GM12878 (cell line): ENCODE results near the gene PCDHB11. TPM values are rescaled to one million over a fixed set of nuclear protein-coding genes. Genes with fewer than 3 reads are reported as not detected.

Experiments used
- ATAC-seq: fragments of 200-7000 bp; cut with Tn5 transposase; 3 replicates; pipeline ENCODE4 v1.9.1; 2020; ENCODE audit warnings: mild to moderate bottlenecking, moderate library complexity
- BruUV-seq: library from RNA; stranded (reverse); fragments of 400-500 nt; replicated peaks from 2 replicates; lab custom pipeline; 2021; lab: Mats Ljungman, UMichigan
- CTCF ChIA-PET: fragments of 300-600 bp; sonication (Branson Sonifier 250); formaldehyde crosslinking; extraction: SDS; loops from one replicate; lab custom pipeline; 2021; ENCODE audit warnings: inconsistent platforms; lab: Yijun Ruan, JAX
- POLR2A ChIA-PET: fragments of 350-600 bp; formaldehyde crosslinking; extraction: SDS; loops from one replicate; lab custom pipeline; 2021; ENCODE audit warnings: inconsistent platforms; lab: Charles Lee
- RAD21 ChIA-PET: fragments of 300-600 bp; sonication (Branson Sonifier 250); formaldehyde crosslinking; loops from one replicate; lab custom pipeline; 2023; ENCODE audit warnings: antibody characterized with exemption; ENCODE audit not compliant: unreplicated experiment; lab: Charles Lee
- SMC1A ChIA-PET: fragments of 300-600 bp; sonication (Branson Sonifier 250); formaldehyde crosslinking; loops from one replicate; lab custom pipeline; 2023; ENCODE audit not compliant: unreplicated experiment, uncharacterized antibody; lab: Charles Lee
- DNase-seq: peaks from one replicate; pipeline ENCODE4 v3.0.0-alpha.2; 2011; ENCODE audit warnings: low read depth, low spot score
- FAIRE-seq: peaks from 3 replicates; lab custom pipeline; 2011; peaks lifted over from hg19 to GRCh38; lab: Jason Lieb, UNC
- H2AFZ ChIP-seq: 2 replicates; pipeline ENCODE4 v1.6.0; 2011; ENCODE audit warnings: low read depth, low read length, control low read depth; ENCODE audit not compliant: control insufficient read depth
- H3K27ac ChIP-seq: 2 replicates; pipeline ENCODE4 v1.5.1; 2011; ENCODE audit warnings: control low read depth; ENCODE audit not compliant: control insufficient read depth, insufficient read depth
- H3K27me3 ChIP-seq, 2 experiments: replicated peaks in 1 of 2; 2 replicates each; pipeline versions ENCODE4 v1.6.0 to v1.6.1; 2011; ENCODE audit warnings: low read length in 1 of 2; ENCODE audit not compliant: control insufficient read depth in 2 of 2, insufficient read depth in 2 of 2
- H3K36me3 ChIP-seq, 2 experiments: 2 replicates each; pipeline ENCODE4 v1.5.1; 2011; ENCODE audit warnings: low read length in 1 of 2; ENCODE audit not compliant: control insufficient read depth in 2 of 2, insufficient read depth in 2 of 2
- H3K4me1 ChIP-seq: 2 replicates; pipeline ENCODE4 v1.6.1; 2011; ENCODE audit warnings: mild to moderate bottlenecking, low read length, moderate library complexity, mixed read lengths; ENCODE audit not compliant: control insufficient read depth, insufficient read depth
- H3K4me2 ChIP-seq: 2 replicates; pipeline ENCODE4 v1.6.0; 2011; ENCODE audit warnings: control low read depth; ENCODE audit not compliant: control insufficient read depth, insufficient read depth
- H3K4me3 ChIP-seq: fragments of 200-600 bp; sonication (generic); 2 replicates; pipeline ENCODE4 v1.5.1; 2016
- H3K79me2 ChIP-seq: 2 replicates; pipeline ENCODE4 v1.6.0; 2011; ENCODE audit warnings: low read length; ENCODE audit not compliant: control insufficient read depth, insufficient read depth
- H3K9ac ChIP-seq: 2 replicates; pipeline ENCODE4 v1.8.0; 2011; ENCODE audit warnings: low read length, control low read depth, mixed read lengths; ENCODE audit not compliant: control insufficient read depth, insufficient read depth
- H3K9me3 ChIP-seq: replicated peaks from 3 replicates; pipeline ENCODE4 v1.5.1; 2011; ENCODE audit warnings: mild to moderate bottlenecking, low read length; ENCODE audit not compliant: control insufficient read depth, insufficient read depth
- H4K20me1 ChIP-seq: 2 replicates; pipeline ENCODE4 v1.6.0; 2011; ENCODE audit not compliant: control insufficient read depth, insufficient read depth
- CREM ChIP-seq: IDR thresholded peaks from 2 replicates; pipeline ENCODE4 v1.6.1; 2014; ENCODE audit warnings: antibody characterized with exemption, low read depth
- EED ChIP-seq: sonication (generic); IDR thresholded peaks from 2 replicates; pipeline ENCODE4 v1.6.1; 2016; ENCODE audit warnings: antibody characterized with exemption, low read depth
- GABPA ChIP-seq: IDR thresholded peaks from 2 replicates; pipeline ENCODE4 v1.6.1; 2014; ENCODE audit warnings: antibody characterized with exemption, low read depth, mild to moderate bottlenecking, inconsistent platforms
- GATAD2B ChIP-seq: fragments of 450-650 bp; conservative IDR thresholded peaks from 2 replicates; pipeline ENCODE4 v1.6.1; 2017; ENCODE audit warnings: low read depth, mild to moderate bottlenecking, moderate library complexity
- MEF2A ChIP-seq: IDR thresholded peaks from 2 replicates; pipeline ENCODE4 v1.6.1; 2011; ENCODE audit warnings: low read depth, mild to moderate bottlenecking, low read length, moderate library complexity; ENCODE audit not compliant: insufficient read depth
- NR2F1 ChIP-seq: fragments of 450-650 bp; conservative IDR thresholded peaks from 2 replicates; pipeline ENCODE4 v1.6.1; 2017; ENCODE audit warnings: mild to moderate bottlenecking
- POLR2AphosphoS2 ChIP-seq: IDR thresholded peaks from 2 replicates; pipeline ENCODE4 v1.6.1; 2011; ENCODE audit warnings: low read depth, mild to moderate bottlenecking, low read length, improper control_type of control experiment, moderate library complexity
- PRDM15 ChIP-seq: fragments of 450-650 bp; formaldehyde crosslinking; IDR thresholded peaks from 2 replicates; pipeline ENCODE4 v1.4.0; 2020; ENCODE audit warnings: mild to moderate bottlenecking, moderate library complexity
- RBBP5 ChIP-seq: fragments of 200-600 bp; sonication (generic); conservative IDR thresholded peaks from 2 replicates; pipeline ENCODE4 v1.6.1; 2016
- SUZ12 ChIP-seq: fragments of 200-600 bp; sonication (generic); IDR thresholded peaks from one replicate; pipeline ENCODE4 v1.6.1; 2018; ENCODE audit warnings: antibody characterized with exemption, mild to moderate bottlenecking; ENCODE audit not compliant: unreplicated experiment
- TAF1 ChIP-seq: IDR thresholded peaks from 2 replicates; pipeline ENCODE4 v1.6.1; 2011; ENCODE audit warnings: mild to moderate bottlenecking, low read depth, low read length, borderline replicate concordance
- TCF12 ChIP-seq: IDR thresholded peaks from 2 replicates; pipeline ENCODE4 v1.6.1; 2011; ENCODE audit warnings: low read depth, mild to moderate bottlenecking, low read length
- ZNF622 ChIP-seq: fragments of 450-650 bp; IDR thresholded peaks from 2 replicates; pipeline ENCODE4 v1.6.1; 2017; ENCODE audit warnings: mild to moderate bottlenecking, inconsistent platforms
- ZZZ3 ChIP-seq: IDR thresholded peaks from 2 replicates; pipeline ENCODE4 v1.6.1; 2011; ENCODE audit warnings: low read depth; ENCODE audit not compliant: control insufficient read depth, insufficient read length
- WGBS: methylation state at CpG from one replicate; pipeline ENCODE4 v1.1.6; 2016; ENCODE audit warnings: low lambda C conversion rate; ENCODE audit not compliant: insufficient replicate concordance, insufficient coverage; ENCODE audit errors: missing lambda C conversion rate; 5-methylcytosine and 5-hydroxymethylcytosine counted together
- in situ Hi-C: fragments of 300-500 bp; cut with MboI; formaldehyde crosslinking; loops from 9 replicates; pipeline ENCODE4 v1.14.3; 2018; ENCODE audit warnings: mixed read lengths
- intact Hi-C: fragments of 100-400 bp; cut with micrococcal nuclease; formaldehyde crosslinking; loops from one replicate; pipeline ENCODE4 v1.14.2; 2022; ENCODE audit not compliant: unreplicated experiment
- polyA plus RNA-seq, 11 experiments: library from polyadenylated mRNA; depleted of rRNA in 4 of 11; unstranded in 6 of 11; stranded (reverse) in 5 of 11; fragments of >200 nt; fragmentation: Nextera tagmentation in 4 of 11; fragmentation: Illumina TruSeq in 1 of 11; extraction: Ambion mirVana in 4 of 11; extraction: Trizol in 1 of 11; gene quantifications; 1 replicate in 1 of 11; 2 replicates in 10 of 11; pipeline versions ENCODE4 v1.2.1 to v1.2.3, GENCODE V29; 2011 to 2016; ENCODE audit warnings: inconsistent platforms in 2 of 11, missing spikeins in 2 of 11, low read depth in 1 of 11
- total RNA-seq, 4 experiments: library from RNA; depleted of rRNA in 3 of 4; stranded (reverse); fragments of >200 nt in 3 of 4; fragmentation: Illumina TruSeq in 1 of 4; extraction: Trizol in 1 of 4; gene quantifications; 2 replicates each; pipeline versions ENCODE4 v1.2.1 to v1.2.3, GENCODE V29; 2013 to 2021
- TF ChIP-seq, protein P1 (sequence below): fragments of 450-650 bp; IDR thresholded peaks from 2 replicates; pipeline ENCODE4 v1.6.1; 2017; ENCODE audit warnings: mild to moderate bottlenecking
- TF ChIP-seq, protein P2 (sequence below): fragments of 150-350 bp; IDR thresholded peaks from 2 replicates; pipeline ENCODE4 v1.6.1; 2016; ENCODE audit warnings: low read depth, low read length

Gene PCDHB11
- total and polyA plus RNA-seq, 10 of the 15 experiments (the other 5 are each of a cell fraction or from before 2014, with no cell fraction given) = not detected

DNA sequence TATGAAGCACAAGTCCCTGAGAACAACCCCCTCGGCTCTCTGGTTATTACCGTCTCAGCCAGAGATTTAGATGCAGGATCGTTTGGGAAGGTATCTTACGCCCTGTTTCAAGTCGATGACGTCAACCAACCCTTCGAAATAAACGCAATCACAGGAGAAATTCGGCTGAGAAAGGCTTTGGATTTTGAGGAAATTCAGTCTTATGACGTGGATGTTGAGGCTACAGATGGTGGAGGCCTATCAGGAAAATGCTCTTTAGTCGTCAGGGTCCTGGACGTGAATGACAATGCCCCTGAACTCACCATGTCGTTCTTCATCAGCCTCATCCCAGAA is 48.5 kb upstream of the PCDHB11 start:
- intact Hi-C loops = no loop called here
- BruUV-seq = no TSS peak
- no peak for FAIRE-seq
- TF ChIP-seq TCF12 (no peak), NR2F1 (no peak), MEF2A (no peak), PRDM15 (CRISPR knock-in tag) (no peak), POLR2AphosphoS2 (no peak), ZNF622 (no peak), TAF1 (no peak), GATAD2B (no peak), ZZZ3 (no peak), SUZ12 (no peak), RBBP5 (no peak), CREM (no peak), EED (no peak), GABPA (no peak)
- TF ChIP-seq, protein P1, sequence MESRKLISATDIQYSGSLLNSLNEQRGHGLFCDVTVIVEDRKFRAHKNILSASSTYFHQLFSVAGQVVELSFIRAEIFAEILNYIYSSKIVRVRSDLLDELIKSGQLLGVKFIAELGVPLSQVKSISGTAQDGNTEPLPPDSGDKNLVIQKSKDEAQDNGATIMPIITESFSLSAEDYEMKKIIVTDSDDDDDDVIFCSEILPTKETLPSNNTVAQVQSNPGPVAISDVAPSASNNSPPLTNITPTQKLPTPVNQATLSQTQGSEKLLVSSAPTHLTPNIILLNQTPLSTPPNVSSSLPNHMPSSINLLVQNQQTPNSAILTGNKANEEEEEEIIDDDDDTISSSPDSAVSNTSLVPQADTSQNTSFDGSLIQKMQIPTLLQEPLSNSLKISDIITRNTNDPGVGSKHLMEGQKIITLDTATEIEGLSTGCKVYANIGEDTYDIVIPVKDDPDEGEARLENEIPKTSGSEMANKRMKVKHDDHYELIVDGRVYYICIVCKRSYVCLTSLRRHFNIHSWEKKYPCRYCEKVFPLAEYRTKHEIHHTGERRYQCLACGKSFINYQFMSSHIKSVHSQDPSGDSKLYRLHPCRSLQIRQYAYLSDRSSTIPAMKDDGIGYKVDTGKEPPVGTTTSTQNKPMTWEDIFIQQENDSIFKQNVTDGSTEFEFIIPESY = no peak
- TF ChIP-seq, protein P2, sequence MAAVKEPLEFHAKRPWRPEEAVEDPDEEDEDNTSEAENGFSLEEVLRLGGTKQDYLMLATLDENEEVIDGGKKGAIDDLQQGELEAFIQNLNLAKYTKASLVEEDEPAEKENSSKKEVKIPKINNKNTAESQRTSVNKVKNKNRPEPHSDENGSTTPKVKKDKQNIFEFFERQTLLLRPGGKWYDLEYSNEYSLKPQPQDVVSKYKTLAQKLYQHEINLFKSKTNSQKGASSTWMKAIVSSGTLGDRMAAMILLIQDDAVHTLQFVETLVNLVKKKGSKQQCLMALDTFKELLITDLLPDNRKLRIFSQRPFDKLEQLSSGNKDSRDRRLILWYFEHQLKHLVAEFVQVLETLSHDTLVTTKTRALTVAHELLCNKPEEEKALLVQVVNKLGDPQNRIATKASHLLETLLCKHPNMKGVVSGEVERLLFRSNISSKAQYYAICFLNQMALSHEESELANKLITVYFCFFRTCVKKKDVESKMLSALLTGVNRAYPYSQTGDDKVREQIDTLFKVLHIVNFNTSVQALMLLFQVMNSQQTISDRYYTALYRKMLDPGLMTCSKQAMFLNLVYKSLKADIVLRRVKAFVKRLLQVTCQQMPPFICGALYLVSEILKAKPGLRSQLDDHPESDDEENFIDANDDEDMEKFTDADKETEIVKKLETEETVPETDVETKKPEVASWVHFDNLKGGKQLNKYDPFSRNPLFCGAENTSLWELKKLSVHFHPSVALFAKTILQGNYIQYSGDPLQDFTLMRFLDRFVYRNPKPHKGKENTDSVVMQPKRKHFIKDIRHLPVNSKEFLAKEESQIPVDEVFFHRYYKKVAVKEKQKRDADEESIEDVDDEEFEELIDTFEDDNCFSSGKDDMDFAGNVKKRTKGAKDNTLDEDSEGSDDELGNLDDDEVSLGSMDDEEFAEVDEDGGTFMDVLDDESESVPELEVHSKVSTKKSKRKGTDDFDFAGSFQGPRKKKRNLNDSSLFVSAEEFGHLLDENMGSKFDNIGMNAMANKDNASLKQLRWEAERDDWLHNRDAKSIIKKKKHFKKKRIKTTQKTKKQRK = no peak

More for the DNA sequence above, 48.5 kb upstream of the PCDHB11 start:
- Histone ChIP-seq H3K4me2 (no peak overlapping the region), H3K79me2 (no peaks in the 10 kb centered on the region), H3K27ac (no peak overlapping the region), H3K9me3 (no peaks in the 10 kb centered on the region; the same call in 1 of the 3 replicates), H3K36me3 (no peaks in the 10 kb centered on the region), H3K4me3 (no peak overlapping the region), H3K9ac (no peak overlapping the region), H2AFZ (no peak overlapping the region), H4K20me1 (no peaks in the 10 kb centered on the region), H3K4me1 (no peaks in the 10 kb centered on the region), H3K27me3 (no peaks in the 10 kb centered on the region)
- no peak for ATAC-seq
- CTCF ChIA-PET = interaction anchor here (1.7 kb wide), 1 partner anchor 413 kb away, joined by 4 read pairs; no protein-coding TSS in a partner anchor
- POLR2A ChIA-PET = no interaction called here
- in situ Hi-C loops = no loop called here
- SMC1A ChIA-PET = no interaction called here
- DNase-seq = no peak
- 35% methylated on average over 13 of the region's 13 CpGs for WGBS
- RAD21 ChIA-PET = no interaction called here
